Prostate gland (tissue), 2 donors: ENCODE data around the gene RASSF1.

Source experiments
- CTCF ChIP-seq, 4 experiments: fragments of 200-600 bp in 2 of 4; fragments of 450-650 bp in 2 of 4; sonication (generic) in 2 of 4; IDR thresholded peaks; 1 replicate in 3 of 4; 2 replicates in 1 of 4; pipeline ENCODE4 v1.5.1; 2016 to 2019; ENCODE audit warnings: antibody characterized with exemption in 4 of 4, mild to moderate bottlenecking in 2 of 4, moderate library complexity in 2 of 4
- POLR2A ChIP-seq: fragments of 450-650 bp; IDR thresholded peaks from one replicate; pipeline ENCODE4 v1.6.1; 2016; ENCODE audit warnings: antibody characterized with exemption, mild to moderate bottlenecking
- POLR2AphosphoS5 ChIP-seq: sonication (generic); formaldehyde crosslinking; IDR thresholded peaks from one replicate; pipeline ENCODE4 v1.6.1; 2017; ENCODE audit warnings: antibody characterized with exemption

DNA sequence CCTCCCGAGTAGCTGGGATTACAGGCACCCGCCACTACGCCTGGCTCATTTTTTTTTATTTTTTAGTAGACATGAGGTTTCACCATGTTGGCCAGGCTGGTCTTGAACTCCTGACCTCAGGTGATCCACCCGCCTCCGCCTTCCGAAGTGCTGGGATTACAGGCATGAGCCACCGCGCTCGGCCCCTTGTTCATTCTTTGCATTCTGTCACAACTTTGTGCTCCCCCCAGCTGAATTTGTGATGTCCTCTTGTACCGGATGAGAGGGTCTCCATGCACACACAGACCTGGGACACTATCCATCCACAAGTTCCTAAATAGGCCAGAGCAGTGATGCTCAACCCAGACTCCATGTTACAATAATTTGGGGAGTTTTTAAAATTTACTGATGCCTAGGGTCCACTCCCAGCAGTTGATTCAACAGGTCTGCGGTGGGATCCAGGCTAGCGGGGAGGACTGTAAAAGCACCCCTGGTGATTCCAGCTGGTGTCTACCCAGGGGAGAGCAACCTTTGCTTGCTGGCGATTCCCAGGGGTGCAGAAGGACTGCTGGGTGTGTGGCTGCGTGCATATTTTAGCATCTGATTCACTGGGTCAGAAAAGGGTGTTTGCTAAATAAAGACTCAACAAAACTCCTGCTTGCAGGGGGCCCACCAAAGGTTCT is 1.0 kb downstream of the RASSF1 start:
- TF ChIP-seq CTCF (IDR thresholded peaks at IDR 0.05): no peak
- no peak for TF ChIP-seq POLR2AphosphoS5
- no peak for TF ChIP-seq POLR2A
